GM10266 (cell line): ENCODE measurements around the gene LDLRAD4.

Experiments
- DNase-seq: peaks from one replicate; pipeline ENCODE4 v3.0.0; 2012; ENCODE audit errors: extremely low spot score
- TF ChIP-seq, protein P1 (sequence below): IDR thresholded peaks from 2 replicates; pipeline ENCODE4 v1.5.1; 2012; ENCODE audit warnings: mild to moderate bottlenecking, low read depth; ENCODE audit not compliant: control insufficient read depth, insufficient read depth; ENCODE audit errors: missing control alignments

Gene LDLRAD4

GRCh38 chr18:13405305-13406038 lies 186.9 kb downstream of the LDLRAD4 start:
- DNase-seq: no peak
- TF ChIP-seq, protein P1, sequence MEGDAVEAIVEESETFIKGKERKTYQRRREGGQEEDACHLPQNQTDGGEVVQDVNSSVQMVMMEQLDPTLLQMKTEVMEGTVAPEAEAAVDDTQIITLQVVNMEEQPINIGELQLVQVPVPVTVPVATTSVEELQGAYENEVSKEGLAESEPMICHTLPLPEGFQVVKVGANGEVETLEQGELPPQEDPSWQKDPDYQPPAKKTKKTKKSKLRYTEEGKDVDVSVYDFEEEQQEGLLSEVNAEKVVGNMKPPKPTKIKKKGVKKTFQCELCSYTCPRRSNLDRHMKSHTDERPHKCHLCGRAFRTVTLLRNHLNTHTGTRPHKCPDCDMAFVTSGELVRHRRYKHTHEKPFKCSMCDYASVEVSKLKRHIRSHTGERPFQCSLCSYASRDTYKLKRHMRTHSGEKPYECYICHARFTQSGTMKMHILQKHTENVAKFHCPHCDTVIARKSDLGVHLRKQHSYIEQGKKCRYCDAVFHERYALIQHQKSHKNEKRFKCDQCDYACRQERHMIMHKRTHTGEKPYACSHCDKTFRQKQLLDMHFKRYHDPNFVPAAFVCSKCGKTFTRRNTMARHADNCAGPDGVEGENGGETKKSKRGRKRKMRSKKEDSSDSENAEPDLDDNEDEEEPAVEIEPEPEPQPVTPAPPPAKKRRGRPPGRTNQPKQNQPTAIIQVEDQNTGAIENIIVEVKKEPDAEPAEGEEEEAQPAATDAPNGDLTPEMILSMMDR: no peak

- no peak for DNase-seq
- TF ChIP-seq, protein P1: no peak
These were observed 187.6 kb downstream of the LDLRAD4 start for GRCh38 chr18:13406049-13406615.

GRCh38 chr18:13406736-13407135 lies 188.2 kb downstream of the LDLRAD4 start:
- DNase-seq: no peak
- TF ChIP-seq, protein P1: no peak

- no peak for DNase-seq
- TF ChIP-seq, protein P1: no peak
These were observed 188.9 kb downstream of the LDLRAD4 start for GRCh38 chr18:13407484-13407883.

- TF ChIP-seq, protein P1: no peak
- no peak for DNase-seq
These were observed 190.5 kb downstream of the LDLRAD4 start for GRCh38 chr18:13409026-13409425.

GRCh38 chr18:13409997-13410396 lies 191.4 kb downstream of the LDLRAD4 start:
- DNase-seq: no peak
- TF ChIP-seq, protein P1: no peak

DNA sequence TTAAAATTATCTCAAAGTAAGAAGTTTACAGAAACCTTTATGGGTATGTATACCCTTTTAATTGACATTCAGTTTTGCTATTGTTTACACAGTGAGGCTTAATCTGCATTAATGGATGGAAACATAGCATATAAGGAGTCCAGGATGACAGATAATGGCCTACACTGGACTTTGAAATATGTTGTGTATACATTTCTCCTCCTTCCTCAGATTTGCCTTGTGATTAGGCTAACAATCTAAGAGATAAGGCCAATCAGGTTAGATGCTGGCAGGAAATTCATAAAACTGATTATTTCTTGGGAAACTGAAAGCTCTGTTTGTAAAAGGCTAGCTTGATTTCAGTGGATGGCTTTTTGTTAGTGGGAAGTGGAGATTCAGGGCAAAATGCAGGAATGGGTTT lies 191.9 kb downstream of the LDLRAD4 start:
- TF ChIP-seq, protein P1: no peak
- no peak for DNase-seq
